Gastrocnemius medialis (tissue), 4 donors: Measurements from ENCODE around the gene SIAH3. TPM values are rescaled to one million over a fixed set of nuclear protein-coding genes. Genes with fewer than 3 reads are reported as not detected.

Source experiments
- ATAC-seq, 2 donors: fragments of 150-250 bp; one replicate each; pipeline ENCODE4 v1.9.1; 2016
- DNase-seq, 2 donors: peaks; one replicate each; pipeline ENCODE4 v3.0.0-alpha.2; 2019
- H3K27ac ChIP-seq, 4 donors: fragments of 200-600 bp; sonication (generic); 1 replicate in 1 of 4; 2 replicates in 3 of 4; pipeline ENCODE4 v1.5.1; 2016 to 2018; ENCODE audit warnings: mild to moderate bottlenecking in 2 of 4, moderate library complexity in 1 of 4
- H3K27me3 ChIP-seq, 3 donors: fragments of 200-600 bp; sonication (generic) in 2 of 3; 1 replicate in 1 of 3; 2 replicates in 2 of 3; pipeline versions ENCODE4 v1.5.1 to v1.6.0; 2016 to 2019; ENCODE audit warnings: mild to moderate bottlenecking in 1 of 3, moderate library complexity in 1 of 3
- H3K36me3 ChIP-seq, 2 donors: fragments of 200-600 bp; sonication (generic) in 1 of 2; one replicate each; pipeline ENCODE4 v1.5.1; 2017 to 2018
- H3K4me1 ChIP-seq, 2 donors: fragments of 200-600 bp; sonication (generic) in 1 of 2; one replicate each; pipeline ENCODE4 v1.5.1; 2016 to 2017; ENCODE audit warnings: mild to moderate bottlenecking in 2 of 2
- H3K4me3 ChIP-seq, 4 donors: fragments of 200-600 bp; sonication (generic) in 3 of 4; 1 replicate in 1 of 4; 2 replicates in 3 of 4; pipeline ENCODE4 v1.5.1; 2016 to 2019; ENCODE audit warnings: mild to moderate bottlenecking in 2 of 4
- H3K9me3 ChIP-seq, 3 donors: fragments of 200-600 bp; sonication (generic) in 2 of 3; 1 replicate in 1 of 3; 2 replicates in 2 of 3; pipeline ENCODE4 v1.5.1; 2016 to 2019
- CTCF ChIP-seq, 5 experiments: fragments of 450-650 bp in 3 of 5; fragments of 200-600 bp in 2 of 5; sonication (generic) in 2 of 5; IDR thresholded peaks in 4 of 5; conservative IDR thresholded peaks in 1 of 5; 1 replicate in 4 of 5; 2 replicates in 1 of 5; pipeline ENCODE4 v1.5.1; 2016 to 2019; ENCODE audit warnings: antibody characterized with exemption in 5 of 5, mild to moderate bottlenecking in 3 of 5, moderate library complexity in 3 of 5
- POLR2A ChIP-seq, 2 donors: fragments of 450-650 bp; IDR thresholded peaks; one replicate each; pipeline ENCODE4 v1.6.1; 2017; ENCODE audit warnings: antibody characterized with exemption in 2 of 2, mild to moderate bottlenecking in 2 of 2, moderate library complexity in 2 of 2
- in situ Hi-C, 4 donors: fragments of 200-750 bp; cut with MboI; loops; one replicate each; pipeline versions ENCODE4 v1.15.0 to v1.8.0; 2017; ENCODE audit warnings: low sequenced_read_pairs in 4 of 4
- intact Hi-C: fragments of 100-400 bp; cut with DNase I; formaldehyde crosslinking; loops from one replicate; pipeline ENCODE4 v1.15.1; 2023; ENCODE audit warnings: low total_unique reads
- total RNA-seq, 4 donors: library from RNA; depleted of rRNA; stranded (reverse); fragments of >200 nt; gene quantifications; one replicate each; pipeline versions ENCODE4 v1.1.0 to v1.2.3, GENCODE V29; 2016

The SIAH3 gene
- total RNA-seq, 4 donors from 2014 or later = not detected

GRCh38 chr13:45776748-45777147 is 74.8 kb downstream of the SIAH3 start:
- H3K27ac ChIP-seq = no peak overlapping the region
- H3K4me3 ChIP-seq = no peak overlapping the region
- H3K27me3 ChIP-seq = no peaks in the 10 kb centered on the region
- in situ Hi-C loops (no loop called here), intact Hi-C loops (no loop called here)
- DNase-seq (no peak), ATAC-seq (no peak)
- peaks cover 11 to 21% of the 10 kb centered on the region in 2 donors for H3K4me1 ChIP-seq
- no peak for TF ChIP-seq POLR2A (IDR thresholded peaks at IDR 0.05)
- no peak for TF ChIP-seq CTCF (IDR thresholded peaks at IDR 0.05 in 4 of 5, conservative IDR thresholded peaks at IDR 0.05 in 1 of 5)
- no peaks in the 10 kb centered on the region for H3K36me3 ChIP-seq
- no peaks in the 10 kb centered on the region for H3K9me3 ChIP-seq

GRCh38 chr13:45775401-45775963 is 76.1 kb downstream of the SIAH3 start:
- TF ChIP-seq CTCF (IDR thresholded peaks at IDR 0.05 in 4 of 5, conservative IDR thresholded peaks at IDR 0.05 in 1 of 5) (no peak), POLR2A (IDR thresholded peaks at IDR 0.05) (no peak)
- no peak for ATAC-seq
- intact Hi-C loops = no loop called here

GRCh38 chr13:45773944-45774343 is 77.6 kb downstream of the SIAH3 start:
- intact Hi-C loops (no loop called here), in situ Hi-C loops (no loop called here)
- no peaks in the 10 kb centered on the region for H3K36me3 ChIP-seq
- H3K9me3 ChIP-seq = no peaks in the 10 kb centered on the region
- DNase-seq (no peak), ATAC-seq (peak in 1 of 2 donors; percentile 68)
- H3K4me3 ChIP-seq = no peak overlapping the region
- H3K4me1 ChIP-seq = peaks cover 0 to 7% of the 10 kb centered on the region in 2 donors
- TF ChIP-seq CTCF (IDR thresholded peaks at IDR 0.05 in 4 of 5, conservative IDR thresholded peaks at IDR 0.05 in 1 of 5) (no peak), POLR2A (IDR thresholded peaks at IDR 0.05) (no peak)
- H3K27ac ChIP-seq = no peak overlapping the region
- H3K27me3 ChIP-seq = no peaks in the 10 kb centered on the region

More at GRCh38 chr13:45775401-45775963, 76.1 kb downstream of the SIAH3 start:
- H3K4me1 ChIP-seq = peaks cover 0 to 8% of the 10 kb centered on the region in 2 donors
- H3K27me3 ChIP-seq = no peaks in the 10 kb centered on the region
- no peaks in the 10 kb centered on the region for H3K36me3 ChIP-seq
- H3K4me3 ChIP-seq = no peak overlapping the region
- no peaks in the 10 kb centered on the region for H3K9me3 ChIP-seq
- no peak for DNase-seq
- in situ Hi-C loops = no loop called here
- no peak overlapping the region for H3K27ac ChIP-seq

GRCh38 chr13:45773236-45773635 is 78.3 kb downstream of the SIAH3 start:
- Histone ChIP-seq H3K4me1 (peaks cover 0 to 4% of the 10 kb centered on the region in 2 donors), H3K27ac (no peak overlapping the region), H3K9me3 (no peaks in the 10 kb centered on the region), H3K27me3 (no peaks in the 10 kb centered on the region), H3K4me3 (no peak overlapping the region), H3K36me3 (no peaks in the 10 kb centered on the region)
- ATAC-seq = no peak
- no peak for TF ChIP-seq CTCF (IDR thresholded peaks at IDR 0.05 in 4 of 5, conservative IDR thresholded peaks at IDR 0.05 in 1 of 5)
- TF ChIP-seq POLR2A (IDR thresholded peaks at IDR 0.05) = no peak
- DNase-seq = no peak
- intact Hi-C loops = no loop called here
- in situ Hi-C loops = no loop called here

GRCh38 chr13:45770886-45771285 is 80.7 kb downstream of the SIAH3 start:
- intact Hi-C loops (no loop called here), in situ Hi-C loops (no loop called here)
- Histone ChIP-seq H3K4me1 (no peaks in the 10 kb centered on the region), H3K4me3 (no peak overlapping the region), H3K27me3 (no peaks in the 10 kb centered on the region), H3K9me3 (no peaks in the 10 kb centered on the region), H3K36me3 (no peaks in the 10 kb centered on the region), H3K27ac (no peak overlapping the region)
- DNase-seq (no peak), ATAC-seq (no peak)
- TF ChIP-seq POLR2A (IDR thresholded peaks at IDR 0.05) (no peak), CTCF (IDR thresholded peaks at IDR 0.05 in 4 of 5, conservative IDR thresholded peaks at IDR 0.05 in 1 of 5) (no peak)
